Measurements from ENCODE around the gene GTPBP3. TPM values are rescaled to one million over a fixed set of nuclear protein-coding genes. Genes with fewer than 3 reads are reported as not detected.

Gene GTPBP3
- total and polyA plus RNA-seq, 9 of the 15 experiments (the other 6 are each of a cell fraction or from before 2014, with no cell fraction given), result 4.9 to 124 (median 22.6) TPM

DNA sequence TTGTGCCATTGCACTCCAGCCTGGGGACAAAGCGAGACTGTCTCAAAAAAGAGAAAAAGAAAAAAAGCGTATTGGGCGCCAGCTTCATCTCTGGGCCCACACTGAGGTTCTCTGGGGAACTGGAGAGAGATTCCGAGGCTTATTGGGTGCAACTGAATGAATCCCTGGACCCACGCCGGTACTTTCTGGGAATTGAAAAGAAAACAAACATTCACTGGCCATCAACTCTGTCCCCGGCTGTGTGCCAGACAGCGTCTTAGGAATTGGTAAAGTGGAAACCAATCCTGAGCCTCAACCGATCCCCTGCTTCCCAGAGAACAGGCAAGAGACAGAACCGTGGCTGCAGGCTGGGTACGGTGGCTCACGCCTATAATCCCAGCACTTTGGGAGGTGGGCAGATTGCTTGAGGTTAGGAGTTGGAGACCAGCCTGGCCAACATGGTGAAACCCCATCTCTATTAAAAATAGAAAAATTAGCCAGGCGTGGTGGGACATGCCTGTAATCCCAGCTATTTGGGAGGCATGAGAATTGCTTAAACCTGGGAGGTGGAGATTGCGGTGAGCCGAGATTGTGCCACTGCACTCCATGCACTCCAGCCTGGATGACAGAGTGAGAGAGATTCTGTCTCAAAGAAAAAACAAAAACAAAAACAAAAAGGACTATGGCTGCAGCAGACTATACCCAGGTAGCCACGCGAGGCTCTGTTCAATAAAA lies 11.3 kb upstream of the GTPBP3 start (continued):
- TF ChIP-seq, protein P1, sequence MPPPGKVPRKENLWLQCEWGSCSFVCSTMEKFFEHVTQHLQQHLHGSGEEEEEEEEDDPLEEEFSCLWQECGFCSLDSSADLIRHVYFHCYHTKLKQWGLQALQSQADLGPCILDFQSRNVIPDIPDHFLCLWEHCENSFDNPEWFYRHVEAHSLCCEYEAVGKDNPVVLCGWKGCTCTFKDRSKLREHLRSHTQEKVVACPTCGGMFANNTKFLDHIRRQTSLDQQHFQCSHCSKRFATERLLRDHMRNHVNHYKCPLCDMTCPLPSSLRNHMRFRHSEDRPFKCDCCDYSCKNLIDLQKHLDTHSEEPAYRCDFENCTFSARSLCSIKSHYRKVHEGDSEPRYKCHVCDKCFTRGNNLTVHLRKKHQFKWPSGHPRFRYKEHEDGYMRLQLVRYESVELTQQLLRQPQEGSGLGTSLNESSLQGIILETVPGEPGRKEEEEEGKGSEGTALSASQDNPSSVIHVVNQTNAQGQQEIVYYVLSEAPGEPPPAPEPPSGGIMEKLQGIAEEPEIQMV (tag; conservative IDR thresholded peaks at IDR 0.05; ENCODE audit: low read depth), result no peak
- TF ChIP-seq SMARCC2 (IDR thresholded peaks at IDR 0.05; ENCODE audit: low read depth) (no peak), TRIM28 (IDR thresholded peaks at IDR 0.05) (no peak)

DNA sequence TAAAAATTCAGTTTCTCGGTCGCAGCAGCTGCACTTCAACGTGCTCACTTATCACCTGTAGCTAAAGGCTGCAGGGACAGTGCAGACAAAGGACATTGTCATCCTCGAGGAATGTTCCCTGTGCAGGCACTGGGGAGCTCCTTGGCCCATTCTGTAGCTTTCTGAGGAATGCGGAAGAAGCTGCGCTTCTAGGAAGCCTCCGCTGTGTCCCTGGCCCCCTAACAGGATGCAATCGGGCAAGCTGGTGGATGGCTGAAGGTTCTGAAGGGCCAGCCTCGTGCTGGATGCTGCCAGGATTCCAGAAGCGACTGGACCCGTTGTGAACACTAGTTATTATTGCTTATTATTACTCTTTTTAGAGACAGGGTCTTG lies 10.8 kb upstream of the GTPBP3 start:
- no peaks in the 10 kb centered on the region for H3K79me2 ChIP-seq (ENCODE audit: control insufficient read depth, insufficient read depth, low read length)
- peaks cover 3 to 53% of the 10 kb centered on the region in 2 experiments; a peak in 4 of 5 replicates for H3K4me1 ChIP-seq (replicated peaks in 1 of 2; ENCODE audit: control insufficient read depth in 2 of 2, insufficient read depth in 2 of 2, low read length in 2 of 2)
- peaks cover 19% of the 10 kb centered on the region for H3K36me3 ChIP-seq (ENCODE audit: control insufficient read depth, insufficient read depth, low read length)
- in situ Hi-C loops (cut with MboI) (no loop called here), intact Hi-C loops (cut with micrococcal nuclease) (no loop called here)
- no TSS peak for BruUV-seq (replicated peaks)
- CTCF ChIA-PET (ENCODE audit: low intra/inter-chr PET ratio), result no interaction called here
- DNase-seq (ENCODE audit: extremely low read depth in 1 of 4, low spot score in 3 of 4) (no peak), ATAC-seq (no peak), FAIRE-seq (no peak)
- no peaks in the 10 kb centered on the region for H3K9me3 ChIP-seq (replicated peaks; ENCODE audit: control insufficient read depth, insufficient read depth, low read depth, low read length)
- no peaks in the 10 kb centered on the region; the same call in 1 of the 2 replicates for H4K20me1 ChIP-seq (replicated peaks; ENCODE audit: control insufficient read depth, insufficient read depth, low read length)
- H2AFZ ChIP-seq (ENCODE audit: low read depth, low read length), result no peak overlapping the region
- H3K4me2 ChIP-seq (ENCODE audit: insufficient read depth, low read length), result no peak overlapping the region
- H3K27ac ChIP-seq (ENCODE audit: extremely low read depth, low read depth, low read length), result no peak overlapping the region
- no peaks in the 10 kb centered on the region for H3K27me3 ChIP-seq (ENCODE audit: control insufficient read depth in 2 of 2, insufficient read depth in 2 of 2, low read length in 2 of 2)
- no peak overlapping the region for H3K4me3 ChIP-seq
- 68% methylated on average over 11 of the region's 11 CpGs for WGBS (ENCODE audit: insufficient coverage, low coverage, missing lambda C conversion rate)
- POLR2A ChIA-PET, result interaction anchor here (1.6 to 6.9 kb wide), 3 partner anchors 8 to 17 kb away, joined by 6 to 41 read pairs (median 9); partner anchors contain the start of genes ANO8 and DDA1
- no peak overlapping the region for H3K9ac ChIP-seq (ENCODE audit: insufficient read depth in 1 of 2, low read depth in 2 of 2, low read length in 2 of 2)
- peaks cover 4% of the 10 kb centered on the region for H3K9me1 ChIP-seq (ENCODE audit: control insufficient read depth, insufficient read depth, low read length)
- TF ChIP-seq, protein P2, sequence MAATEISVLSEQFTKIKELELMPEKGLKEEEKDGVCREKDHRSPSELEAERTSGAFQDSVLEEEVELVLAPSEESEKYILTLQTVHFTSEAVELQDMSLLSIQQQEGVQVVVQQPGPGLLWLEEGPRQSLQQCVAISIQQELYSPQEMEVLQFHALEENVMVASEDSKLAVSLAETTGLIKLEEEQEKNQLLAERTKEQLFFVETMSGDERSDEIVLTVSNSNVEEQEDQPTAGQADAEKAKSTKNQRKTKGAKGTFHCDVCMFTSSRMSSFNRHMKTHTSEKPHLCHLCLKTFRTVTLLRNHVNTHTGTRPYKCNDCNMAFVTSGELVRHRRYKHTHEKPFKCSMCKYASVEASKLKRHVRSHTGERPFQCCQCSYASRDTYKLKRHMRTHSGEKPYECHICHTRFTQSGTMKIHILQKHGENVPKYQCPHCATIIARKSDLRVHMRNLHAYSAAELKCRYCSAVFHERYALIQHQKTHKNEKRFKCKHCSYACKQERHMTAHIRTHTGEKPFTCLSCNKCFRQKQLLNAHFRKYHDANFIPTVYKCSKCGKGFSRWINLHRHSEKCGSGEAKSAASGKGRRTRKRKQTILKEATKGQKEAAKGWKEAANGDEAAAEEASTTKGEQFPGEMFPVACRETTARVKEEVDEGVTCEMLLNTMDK (IDR thresholded peaks at IDR 0.05; ENCODE audit: borderline replicate concordance, insufficient read depth, low read depth, low read length, poor library complexity, severe bottlenecking), result no peak
- no peak for TF ChIP-seq CCNT2 (IDR thresholded peaks at IDR 0.05; ENCODE audit: borderline replicate concordance, extremely low read depth, insufficient read length, low read depth, low read length)
- TF ChIP-seq, protein P3, sequence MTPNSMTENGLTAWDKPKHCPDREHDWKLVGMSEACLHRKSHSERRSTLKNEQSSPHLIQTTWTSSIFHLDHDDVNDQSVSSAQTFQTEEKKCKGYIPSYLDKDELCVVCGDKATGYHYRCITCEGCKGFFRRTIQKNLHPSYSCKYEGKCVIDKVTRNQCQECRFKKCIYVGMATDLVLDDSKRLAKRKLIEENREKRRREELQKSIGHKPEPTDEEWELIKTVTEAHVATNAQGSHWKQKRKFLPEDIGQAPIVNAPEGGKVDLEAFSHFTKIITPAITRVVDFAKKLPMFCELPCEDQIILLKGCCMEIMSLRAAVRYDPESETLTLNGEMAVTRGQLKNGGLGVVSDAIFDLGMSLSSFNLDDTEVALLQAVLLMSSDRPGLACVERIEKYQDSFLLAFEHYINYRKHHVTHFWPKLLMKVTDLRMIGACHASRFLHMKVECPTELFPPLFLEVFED (CRISPR knock-in tag; conservative IDR thresholded peaks at IDR 0.05), result no peak
- no peak for TF ChIP-seq NFIX (CRISPR knock-in tag; IDR thresholded peaks at IDR 0.05; ENCODE audit: low read depth)
- no peak for TF ChIP-seq NCOA4 (IDR thresholded peaks at IDR 0.05; ENCODE audit: partially characterized antibody)
- no peak for TF ChIP-seq ZNF717 (CRISPR knock-in tag; IDR thresholded peaks at IDR 0.05)
- no peak for TF ChIP-seq KLF1 (tag; IDR thresholded peaks at IDR 0.05)
- TF ChIP-seq, protein P4, sequence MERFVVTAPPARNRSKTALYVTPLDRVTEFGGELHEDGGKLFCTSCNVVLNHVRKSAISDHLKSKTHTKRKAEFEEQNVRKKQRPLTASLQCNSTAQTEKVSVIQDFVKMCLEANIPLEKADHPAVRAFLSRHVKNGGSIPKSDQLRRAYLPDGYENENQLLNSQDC (CRISPR knock-in tag; IDR thresholded peaks at IDR 0.05), result no peak
- TF ChIP-seq FOSL1 (tag; conservative IDR thresholded peaks at IDR 0.05), result no peak
- TF ChIP-seq FIP1L1 (IDR thresholded peaks at IDR 0.05; ENCODE audit: low read depth, low read length, poor library complexity, severe bottlenecking), result no peak
- no peak for TF ChIP-seq ZNF507 (tag; conservative IDR thresholded peaks at IDR 0.05)
- no peak for TF ChIP-seq ZNF324 (CRISPR knock-in tag; IDR thresholded peaks at IDR 0.05)
